ENCODE data around the gene PXYLP1.

GRCh38 chr3:141343077-141343476, 111.5 kb downstream of the PXYLP1 start:
- TF ChIP-seq L3MBTL2 (IDR thresholded peaks at IDR 0.05) (no peak), CTCF (IDR thresholded peaks at IDR 0.05 in 2 of 3, conservative IDR thresholded peaks at IDR 0.05 in 1 of 3; ENCODE audit: insufficient read depth in 2 of 3, low read depth in 1 of 3, low read length in 3 of 3) (no peak), CBFA2T2 (conservative IDR thresholded peaks at IDR 0.05) (no peak), NONO (IDR thresholded peaks at IDR 0.05; ENCODE audit: low read depth in 2 of 2, low read length in 1 of 2) (no peak), KDM5B (IDR thresholded peaks at IDR 0.05; ENCODE audit: insufficient replicate concordance, low read depth, low read length) (no peak), JUNB (CRISPR knock-in tag; conservative IDR thresholded peaks at IDR 0.05) (no peak), FOXK1 (CRISPR knock-in tag; IDR thresholded peaks at IDR 0.05; ENCODE audit: borderline replicate concordance) (no peak), RAD21 (CRISPR knock-in tag; conservative IDR thresholded peaks at IDR 0.05 in 1 of 2, IDR thresholded peaks at IDR 0.05 in 1 of 2) (no peak), EP300 (IDR thresholded peaks at IDR 0.05; ENCODE audit: low read length) (no peak)

All from K562 (cell line).